ENCODE results near the gene SERINC5. TPM values are rescaled to one million over a fixed set of nuclear protein-coding genes. Genes with fewer than 3 reads are reported as not detected.
"Not testable (repeated sequence)": the region's sequence is repeated elsewhere in the genome, so short reads cannot be mapped to it uniquely, and the experiment has no call there.

Gene SERINC5
- 10 to 100 TPM; 12.8 to 13.9 TPM for total RNA-seq

- H3K36me3 ChIP-seq, result no peaks in the 10 kb centered on the region
- H3K27ac ChIP-seq, result peak within 1 kb of the TSS; percentile 84 to 90
- no peak for TF ChIP-seq CTCF (IDR thresholded peaks at IDR 0.05)
- no peaks in the 10 kb centered on the region for H3K27me3 ChIP-seq (replicated peaks; ENCODE audit: insufficient read depth)
- DNase-seq (ENCODE audit: low spot score) (no peak), ATAC-seq (ENCODE audit: insufficient number of reproducible peaks, low FRiP score, low read depth) (peak; percentile 74)
- peaks cover 4 to 30% of the 10 kb centered on the region in 2 donors for H3K4me1 ChIP-seq (ENCODE audit: control insufficient read depth in 1 of 2, low read depth in 2 of 2)
- peak within 1 kb of the TSS; percentile 88 for H3K4me3 ChIP-seq
- no peaks in the 10 kb centered on the region for H3K9me3 ChIP-seq
Measured at GRCh38 chr5:80255811-80256712, at the start of gene SERINC5. Gene SERINC5, minus strand, starts transcription at chr5:80256048. Its CDS starts 126 bp downstream, at chr5:80255922.

GRCh38 chr5:80302636-80303035, 46.8 kb upstream of the SERINC5 start:
- H3K9me3 ChIP-seq, result no peaks in the 10 kb centered on the region
- no peaks in the 10 kb centered on the region for H3K27me3 ChIP-seq (replicated peaks; ENCODE audit: insufficient read depth)
- no peak overlapping the region for H3K4me3 ChIP-seq
- no peaks in the 10 kb centered on the region for H3K36me3 ChIP-seq
- H3K27ac ChIP-seq, result no peak overlapping the region
- ATAC-seq (ENCODE audit: insufficient number of reproducible peaks, low FRiP score, low read depth) (no peak), DNase-seq (ENCODE audit: low spot score) (no peak)
- no peak for TF ChIP-seq CTCF (IDR thresholded peaks at IDR 0.05)
- no peaks in the 10 kb centered on the region for H3K4me1 ChIP-seq (ENCODE audit: control insufficient read depth in 1 of 2, low read depth in 2 of 2)

- H3K9me3 ChIP-seq; DNase-seq (ENCODE audit: low spot score); H3K36me3 ChIP-seq; H3K4me3 ChIP-seq; H3K27me3 ChIP-seq (replicated peaks; ENCODE audit: insufficient read depth); ATAC-seq (ENCODE audit: insufficient number of reproducible peaks, low FRiP score, low read depth); H3K4me1 ChIP-seq (ENCODE audit: control insufficient read depth in 1 of 2, low read depth in 2 of 2); H3K27ac ChIP-seq: not testable (repeated sequence)
Measured at GRCh38 chr5:80301342-80301741, 45.5 kb upstream of the SERINC5 start.

- H3K27me3 ChIP-seq (replicated peaks; ENCODE audit: insufficient read depth); H3K27ac ChIP-seq; ATAC-seq (ENCODE audit: insufficient number of reproducible peaks, low FRiP score, low read depth); DNase-seq (ENCODE audit: low spot score); H3K36me3 ChIP-seq; H3K9me3 ChIP-seq; H3K4me1 ChIP-seq (ENCODE audit: control insufficient read depth in 1 of 2, low read depth in 2 of 2); H3K4me3 ChIP-seq: not testable (repeated sequence)
Measured at GRCh38 chr5:80300796-80301195, 44.9 kb upstream of the SERINC5 start.

GRCh38 chr5:80300125-80300524, 44.3 kb upstream of the SERINC5 start:
- H3K27me3 ChIP-seq (replicated peaks; ENCODE audit: insufficient read depth), result no peaks in the 10 kb centered on the region
- H3K9me3 ChIP-seq, result no peaks in the 10 kb centered on the region
- ATAC-seq (ENCODE audit: insufficient number of reproducible peaks, low FRiP score, low read depth), result no peak
- H3K27ac ChIP-seq, result no peak overlapping the region
- no peak for TF ChIP-seq CTCF (IDR thresholded peaks at IDR 0.05)
- H3K36me3 ChIP-seq, result no peaks in the 10 kb centered on the region
- no peak overlapping the region for H3K4me3 ChIP-seq
- peaks cover 0 to 6% of the 10 kb centered on the region in 2 donors for H3K4me1 ChIP-seq (ENCODE audit: control insufficient read depth in 1 of 2, low read depth in 2 of 2)
- DNase-seq (ENCODE audit: low spot score), result no peak

GRCh38 chr5:80299601-80300000, 43.8 kb upstream of the SERINC5 start:
- no peak overlapping the region for H3K4me3 ChIP-seq
- ATAC-seq (ENCODE audit: insufficient number of reproducible peaks, low FRiP score, low read depth), result no peak
- no peaks in the 10 kb centered on the region for H3K9me3 ChIP-seq
- no peaks in the 10 kb centered on the region for H3K27me3 ChIP-seq (replicated peaks; ENCODE audit: insufficient read depth)
- no peak for TF ChIP-seq CTCF (IDR thresholded peaks at IDR 0.05)
- H3K27ac ChIP-seq, result no peak overlapping the region
- H3K4me1 ChIP-seq (ENCODE audit: control insufficient read depth in 1 of 2, low read depth in 2 of 2), result peaks cover 0 to 6% of the 10 kb centered on the region in 2 donors
- H3K36me3 ChIP-seq, result no peaks in the 10 kb centered on the region
- no peak for DNase-seq (ENCODE audit: low spot score)
